Measurements from ENCODE around the gene H6PD.
A peak's percentile ranks its signal among the peaks of the same experiment; 100 is the strongest.

H6PD gene

GRCh38 chr1:9257851-9258250 is 23.3 kb downstream of the H6PD start:
- ChIA-PET POLR2A (no interaction called here), CTCF (no interaction called here)
- H3K4me3 ChIP-seq (ENCODE audit: low read depth, low read length), result no peak overlapping the region
- H3K9me3 ChIP-seq (ENCODE audit: control insufficient read depth, insufficient read depth, low read depth, low read length), result no peaks in the 10 kb centered on the region
- peaks cover 0 to 36% of the 10 kb centered on the region in 2 experiments; a peak in 1 of 3 replicates for H3K36me3 ChIP-seq (ENCODE audit: control insufficient read depth in 2 of 2, insufficient read depth in 1 of 2, low read length in 2 of 2)
- H3K27ac ChIP-seq (ENCODE audit: extremely low read depth, low read depth, low read length), result no peak overlapping the region
- TF ChIP-seq ZNF600 (tag by site-specific recombination; IDR thresholded peaks at IDR 0.05) (peak; percentile 15; the same call in 1 of the 2 replicates), ZNF169 (tag by site-specific recombination; IDR thresholded peaks at IDR 0.05) (no peak)
- no peaks in the 10 kb centered on the region for H3K4me1 ChIP-seq (ENCODE audit: control insufficient read depth, insufficient read depth, low read length)

GRCh38 chr1:9258629-9259028 is 24.1 kb downstream of the H6PD start:
- CTCF ChIA-PET, result no interaction called here
- Histone ChIP-seq H3K27ac (ENCODE audit: extremely low read depth, low read depth, low read length) (no peak overlapping the region), H3K4me1 (ENCODE audit: control insufficient read depth, insufficient read depth, low read length) (no peaks in the 10 kb centered on the region), H3K9me3 (ENCODE audit: control insufficient read depth, insufficient read depth, low read depth, low read length) (no peaks in the 10 kb centered on the region), H3K36me3 (ENCODE audit: control insufficient read depth in 2 of 2, insufficient read depth in 1 of 2, low read length in 2 of 2) (peaks cover 0 to 44% of the 10 kb centered on the region in 2 experiments; a peak in 1 of 3 replicates), H3K4me3 (ENCODE audit: low read depth, low read length) (no peak overlapping the region)
- POLR2A ChIA-PET, result no interaction called here
- TF ChIP-seq TCF7L2 (IDR thresholded peaks at IDR 0.05; ENCODE audit: borderline replicate concordance, low read depth, low read length) (no peak), ZNF513 (tag by site-specific recombination; IDR thresholded peaks at IDR 0.05) (no peak), ZNF600 (tag by site-specific recombination; IDR thresholded peaks at IDR 0.05) (peak; percentile 92)

- TF ChIP-seq ZNF621 (tag by site-specific recombination; IDR thresholded peaks at IDR 0.05), result no peak
- TF ChIP-seq ZBTB8A (tag by site-specific recombination; IDR thresholded peaks at IDR 0.05), result no peak
- no peak for TF ChIP-seq ZNF19 (tag by site-specific recombination; IDR thresholded peaks at IDR 0.05; ENCODE audit: low read depth)
- TF ChIP-seq ZNF600 (tag by site-specific recombination; IDR thresholded peaks at IDR 0.05), result peak; percentile 97
- 0 out of 2 replicates have a peak, but pooled peaks have one; percentile 33 for TF ChIP-seq ZNF211 (tag by site-specific recombination; IDR thresholded peaks at IDR 0.05; ENCODE audit: low read depth)
- H3K4me3 ChIP-seq (ENCODE audit: low read depth, low read length), result no peak overlapping the region
- peaks cover 0 to 55% of the 10 kb centered on the region in 2 experiments; a peak in 1 of 3 replicates for H3K36me3 ChIP-seq (ENCODE audit: control insufficient read depth in 2 of 2, insufficient read depth in 1 of 2, low read length in 2 of 2)
- no peaks in the 10 kb centered on the region for H3K9me3 ChIP-seq (ENCODE audit: control insufficient read depth, insufficient read depth, low read depth, low read length)
- no peak overlapping the region for H3K27ac ChIP-seq (ENCODE audit: extremely low read depth, low read depth, low read length)
- no peaks in the 10 kb centered on the region for H3K4me1 ChIP-seq (ENCODE audit: control insufficient read depth, insufficient read depth, low read length)
- CTCF ChIA-PET, result no interaction called here
- POLR2A ChIA-PET, result no interaction called here
Measured at GRCh38 chr1:9260059-9260766, 25.6 kb downstream of the H6PD start.

- ChIA-PET CTCF (no interaction called here), POLR2A (no interaction called here)
- Histone ChIP-seq H3K36me3 (ENCODE audit: control insufficient read depth in 2 of 2, insufficient read depth in 1 of 2, low read length in 2 of 2) (peaks cover 0 to 56% of the 10 kb centered on the region in 2 experiments; a peak in 1 of 3 replicates), H3K4me3 (ENCODE audit: low read depth, low read length) (no peak overlapping the region), H3K4me1 (ENCODE audit: control insufficient read depth, insufficient read depth, low read length) (no peaks in the 10 kb centered on the region), H3K27ac (ENCODE audit: extremely low read depth, low read depth, low read length) (no peak overlapping the region), H3K9me3 (ENCODE audit: control insufficient read depth, insufficient read depth, low read depth, low read length) (no peaks in the 10 kb centered on the region)
- TF ChIP-seq ZNF626 (tag by site-specific recombination; IDR thresholded peaks at IDR 0.05) (no peak), ZNF623 (tag by site-specific recombination; IDR thresholded peaks at IDR 0.05) (no peak), ZNF785 (tag by site-specific recombination; IDR thresholded peaks at IDR 0.05) (no peak), ZNF777 (tag by site-specific recombination; IDR thresholded peaks at IDR 0.05; ENCODE audit: borderline replicate concordance) (no peak), ZNF548 (tag by site-specific recombination; IDR thresholded peaks at IDR 0.05) (no peak), ZSCAN18 (tag by site-specific recombination; IDR thresholded peaks at IDR 0.05) (no peak), ZNF473 (tag by site-specific recombination; IDR thresholded peaks at IDR 0.05) (no peak), ZNF747 (tag by site-specific recombination; IDR thresholded peaks at IDR 0.05) (no peak), ZNF248 (tag by site-specific recombination; IDR thresholded peaks at IDR 0.05) (no peak), REPIN1 (tag by site-specific recombination; IDR thresholded peaks at IDR 0.05; ENCODE audit: low read depth) (no peak), ZSCAN30 (tag by site-specific recombination; IDR thresholded peaks at IDR 0.05) (no peak), ZNF416 (tag by site-specific recombination; IDR thresholded peaks at IDR 0.05) (no peak)
Measured at GRCh38 chr1:9261496-9261895, 26.9 kb downstream of the H6PD start.
